SK-N-MC (cell line): ENCODE results near the gene ADISSP.

Source experiments
- EZH2 ChIP-seq: fragments of 200-600 bp; sonication (generic); IDR thresholded peaks from one replicate; pipeline ENCODE4 v1.6.1; 2017; ENCODE audit warnings: antibody characterized with exemption
- POLR2AphosphoS5 ChIP-seq: IDR thresholded peaks from 2 replicates; pipeline ENCODE4 v1.6.1; 2012; ENCODE audit warnings: mild to moderate bottlenecking, low read depth, low read length, borderline replicate concordance

DNA sequence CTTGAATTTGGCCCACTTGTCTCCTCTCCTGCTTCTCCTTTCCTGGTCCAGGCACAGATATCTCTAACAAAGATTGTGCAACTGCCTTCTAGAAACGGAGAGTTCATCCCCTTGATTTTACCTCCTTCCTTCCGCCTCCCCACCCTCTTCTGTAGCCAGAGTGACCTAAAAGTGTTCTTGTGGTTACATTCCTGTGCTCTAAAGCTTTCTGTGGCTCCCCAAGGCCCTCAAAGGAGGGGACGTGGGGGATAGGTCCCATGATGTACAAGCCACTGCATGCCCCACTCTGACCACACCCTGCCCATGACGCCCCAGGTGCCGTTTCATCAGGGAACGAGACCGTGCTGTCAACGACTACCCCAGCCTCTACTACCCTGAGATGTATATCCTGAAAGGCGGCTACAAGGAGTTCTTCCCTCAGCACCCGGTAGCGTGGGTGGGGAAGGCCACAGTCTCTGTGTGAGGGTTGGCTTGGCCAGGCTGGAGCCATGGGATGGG is 36.8 kb upstream of the ADISSP start:
- TF ChIP-seq POLR2AphosphoS5 (no peak), EZH2 (no peak)
